Keratinocyte (primary cell): ENCODE data around the gene CEP85.

Source experiments
- EZH2 ChIP-seq: IDR thresholded peaks from one replicate; pipeline ENCODE4 v1.6.1; 2012; ENCODE audit warnings: inconsistent platforms, mild to moderate bottlenecking, low read length, moderate library complexity
- TF ChIP-seq, protein P1 (sequence below), 3 experiments: IDR thresholded peaks in 1 of 3; conservative IDR thresholded peaks in 1 of 3; optimal IDR thresholded peaks in 1 of 3; 2 replicates in 2 of 3; 3 replicates in 1 of 3; pipeline versions ENCODE3 to v1.5.1; 2011; ENCODE audit warnings: low read length in 3 of 3, mild to moderate bottlenecking in 3 of 3, moderate library complexity in 2 of 3, control low read depth in 1 of 3, inconsistent platforms in 1 of 3; ENCODE audit not compliant: insufficient read depth in 2 of 3; ENCODE audit errors: extremely low read depth in 1 of 3

DNA sequence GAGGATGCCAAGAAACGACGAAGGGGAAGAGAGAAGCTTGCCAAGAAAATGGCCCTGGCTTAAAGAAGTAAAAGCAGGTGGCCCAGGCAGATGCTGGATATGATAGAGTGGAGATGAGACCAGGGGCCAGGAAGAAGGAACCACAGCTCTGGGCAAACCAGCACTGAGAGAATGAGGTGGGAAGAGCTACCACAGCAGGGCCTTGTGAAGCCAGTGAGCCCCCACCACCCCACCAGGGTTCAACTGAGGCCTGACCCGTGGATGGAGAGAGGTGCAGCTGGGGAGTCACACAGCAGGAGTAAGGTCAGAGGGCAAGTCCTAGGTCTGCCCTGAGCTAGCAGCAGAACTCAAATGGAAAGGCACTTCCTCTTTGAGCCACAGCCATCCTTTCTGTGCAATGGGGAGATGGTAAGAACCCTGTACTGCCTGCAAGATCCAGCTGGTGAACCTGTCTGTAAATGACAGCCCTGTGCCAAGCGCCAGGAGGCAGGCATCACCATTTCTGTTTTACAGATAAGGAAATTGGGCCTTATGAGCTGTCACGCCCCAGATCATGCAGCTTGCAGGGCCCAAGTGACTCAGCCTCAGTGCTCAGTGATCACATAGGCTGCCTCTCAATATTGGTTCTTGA, 54.4 kb downstream of the CEP85 start:
- TF ChIP-seq, protein P1, sequence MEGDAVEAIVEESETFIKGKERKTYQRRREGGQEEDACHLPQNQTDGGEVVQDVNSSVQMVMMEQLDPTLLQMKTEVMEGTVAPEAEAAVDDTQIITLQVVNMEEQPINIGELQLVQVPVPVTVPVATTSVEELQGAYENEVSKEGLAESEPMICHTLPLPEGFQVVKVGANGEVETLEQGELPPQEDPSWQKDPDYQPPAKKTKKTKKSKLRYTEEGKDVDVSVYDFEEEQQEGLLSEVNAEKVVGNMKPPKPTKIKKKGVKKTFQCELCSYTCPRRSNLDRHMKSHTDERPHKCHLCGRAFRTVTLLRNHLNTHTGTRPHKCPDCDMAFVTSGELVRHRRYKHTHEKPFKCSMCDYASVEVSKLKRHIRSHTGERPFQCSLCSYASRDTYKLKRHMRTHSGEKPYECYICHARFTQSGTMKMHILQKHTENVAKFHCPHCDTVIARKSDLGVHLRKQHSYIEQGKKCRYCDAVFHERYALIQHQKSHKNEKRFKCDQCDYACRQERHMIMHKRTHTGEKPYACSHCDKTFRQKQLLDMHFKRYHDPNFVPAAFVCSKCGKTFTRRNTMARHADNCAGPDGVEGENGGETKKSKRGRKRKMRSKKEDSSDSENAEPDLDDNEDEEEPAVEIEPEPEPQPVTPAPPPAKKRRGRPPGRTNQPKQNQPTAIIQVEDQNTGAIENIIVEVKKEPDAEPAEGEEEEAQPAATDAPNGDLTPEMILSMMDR (optimal IDR thresholded peaks at IDR 0.05 in 1 of 3, IDR thresholded peaks at IDR 0.05 in 1 of 3, conservative IDR thresholded peaks at IDR 0.05 in 1 of 3; ENCODE audit: extremely low read depth in 1 of 3, insufficient read depth in 2 of 3, low read length in 3 of 3) = peak in 1 of 3 experiments; percentile 32
- TF ChIP-seq EZH2 = no peak
